ENCODE data around the gene CHST8. TPM values are rescaled to one million over a fixed set of nuclear protein-coding genes. Genes with fewer than 3 reads are reported as not detected.
"Not testable (repeated sequence)": the region's sequence is repeated elsewhere in the genome, so short reads cannot be mapped to it uniquely, and the experiment has no call there.

The CHST8 gene
- total RNA-seq, 1 donor from 2014 or later: 0.35 TPM

GRCh38 chr19:33601583-33601982, 20.2 kb upstream of the CHST8 start:
- no peak for TF ChIP-seq CTCF (IDR thresholded peaks at IDR 0.05)
- Mint-ChIP-seq H3K4me1 (ENCODE audit: low read depth) (no peaks in the 10 kb centered on the region), H3K9me3 (ENCODE audit: low read depth) (peaks cover 39% of the 10 kb centered on the region), H3K36me3 (ENCODE audit: low read depth) (no peaks in the 10 kb centered on the region), H3K27ac (ENCODE audit: unreplicated experiment) (no peak overlapping the region), H3K27me3 (ENCODE audit: low read depth) (no peaks in the 10 kb centered on the region), H3K4me3 (ENCODE audit: unreplicated experiment) (no peak overlapping the region)
- DNase-seq (ENCODE audit: low spot score): no peak

- Mint-ChIP-seq H3K4me3 (ENCODE audit: unreplicated experiment) (no peak overlapping the region), H3K27me3 (ENCODE audit: low read depth) (no peaks in the 10 kb centered on the region), H3K4me1 (ENCODE audit: low read depth) (no peaks in the 10 kb centered on the region), H3K9me3 (ENCODE audit: low read depth) (peaks cover 41% of the 10 kb centered on the region), H3K36me3 (ENCODE audit: low read depth) (no peaks in the 10 kb centered on the region), H3K27ac (ENCODE audit: unreplicated experiment) (no peak overlapping the region)
- no peak for DNase-seq (ENCODE audit: low spot score)
- no peak for TF ChIP-seq CTCF (IDR thresholded peaks at IDR 0.05)
These were observed 19.1 kb upstream of the CHST8 start for GRCh38 chr19:33602576-33603204.

- Mint-ChIP-seq H3K27ac (ENCODE audit: unreplicated experiment) (no peak overlapping the region), H3K4me3 (ENCODE audit: unreplicated experiment) (no peak overlapping the region), H3K9me3 (ENCODE audit: low read depth) (peaks cover 42% of the 10 kb centered on the region), H3K36me3 (ENCODE audit: low read depth) (no peaks in the 10 kb centered on the region), H3K4me1 (ENCODE audit: low read depth) (no peaks in the 10 kb centered on the region), H3K27me3 (ENCODE audit: low read depth) (no peaks in the 10 kb centered on the region)
- no peak for TF ChIP-seq CTCF (IDR thresholded peaks at IDR 0.05)
- no peak for DNase-seq (ENCODE audit: low spot score)
These were observed 18.4 kb upstream of the CHST8 start for GRCh38 chr19:33603377-33603776.

- DNase-seq (ENCODE audit: low spot score): no peak
- Mint-ChIP-seq H3K36me3 (ENCODE audit: low read depth) (no peaks in the 10 kb centered on the region), H3K9me3 (ENCODE audit: low read depth) (peaks cover 44% of the 10 kb centered on the region), H3K4me3 (ENCODE audit: unreplicated experiment) (no peak overlapping the region), H3K27ac (ENCODE audit: unreplicated experiment) (no peak overlapping the region), H3K4me1 (ENCODE audit: low read depth) (no peaks in the 10 kb centered on the region), H3K27me3 (ENCODE audit: low read depth) (no peaks in the 10 kb centered on the region)
- TF ChIP-seq CTCF (IDR thresholded peaks at IDR 0.05): no peak
These were observed 17.1 kb upstream of the CHST8 start for GRCh38 chr19:33604651-33605050.

GRCh38 chr19:33605803-33606295, 15.9 kb upstream of the CHST8 start:
- peaks cover 49% of the 10 kb centered on the region for H3K9me3 Mint-ChIP-seq (ENCODE audit: low read depth)
- DNase-seq (ENCODE audit: low spot score); H3K4me3 Mint-ChIP-seq (ENCODE audit: unreplicated experiment); H3K27ac Mint-ChIP-seq (ENCODE audit: unreplicated experiment); H3K36me3 Mint-ChIP-seq (ENCODE audit: low read depth); H3K4me1 Mint-ChIP-seq (ENCODE audit: low read depth); H3K27me3 Mint-ChIP-seq (ENCODE audit: low read depth): not testable (repeated sequence)

- TF ChIP-seq CTCF (IDR thresholded peaks at IDR 0.05): no peak
- H3K27ac Mint-ChIP-seq (ENCODE audit: unreplicated experiment): no peak overlapping the region
These were observed 15.2 kb upstream of the CHST8 start for GRCh38 chr19:33606556-33606955.

More at GRCh38 chr19:33606556-33606955, 15.2 kb upstream of the CHST8 start:
- DNase-seq (ENCODE audit: low spot score): no peak
- Mint-ChIP-seq H3K27me3 (ENCODE audit: low read depth) (peaks cover 6% of the 10 kb centered on the region), H3K9me3 (ENCODE audit: low read depth) (peaks cover 43% of the 10 kb centered on the region), H3K4me1 (ENCODE audit: low read depth) (no peaks in the 10 kb centered on the region), H3K36me3 (ENCODE audit: low read depth) (peaks cover 2% of the 10 kb centered on the region), H3K4me3 (ENCODE audit: unreplicated experiment) (no peak overlapping the region)
